Measurements from ENCODE around the gene MAGOH.

The MAGOH gene

GRCh38 chr1:53266038-53266437, 27.7 kb upstream of the MAGOH start:
- ATAC-seq: peak; percentile 70
- TF ChIP-seq ZC3H10 (CRISPR knock-in tag; IDR thresholded peaks at IDR 0.05): no peak
- no peak for TF ChIP-seq GLIS3 (CRISPR knock-in tag; IDR thresholded peaks at IDR 0.05)
- no peak for TF ChIP-seq PPARA (CRISPR knock-in tag; IDR thresholded peaks at IDR 0.05; ENCODE audit: borderline replicate concordance)
- TF ChIP-seq TSHZ2 (CRISPR knock-in tag; IDR thresholded peaks at IDR 0.05): no peak
- no peak for TF ChIP-seq ESRRG (CRISPR knock-in tag; IDR thresholded peaks at IDR 0.05)
- no peak for TF ChIP-seq ZFP3 (CRISPR knock-in tag; IDR thresholded peaks at IDR 0.05)
- TF ChIP-seq ZFP30 (CRISPR knock-in tag; IDR thresholded peaks at IDR 0.05): no peak
- TF ChIP-seq ZNF8 (CRISPR knock-in tag; IDR thresholded peaks at IDR 0.05): no peak
- no peak for TF ChIP-seq OSR1 (CRISPR knock-in tag; IDR thresholded peaks at IDR 0.05)
- TF ChIP-seq CSRNP3 (CRISPR knock-in tag; IDR thresholded peaks at IDR 0.05): no peak
- TF ChIP-seq PATZ1 (CRISPR knock-in tag; IDR thresholded peaks at IDR 0.05; ENCODE audit: borderline replicate concordance): no peak
- no peak for TF ChIP-seq TOX (CRISPR knock-in tag; IDR thresholded peaks at IDR 0.05; ENCODE audit: borderline replicate concordance)
- no peak for TF ChIP-seq ZNF565 (CRISPR knock-in tag; conservative IDR thresholded peaks at IDR 0.05; ENCODE audit: low read depth)
- TF ChIP-seq RARB (CRISPR knock-in tag; IDR thresholded peaks at IDR 0.05): no peak
- TF ChIP-seq CREB5 (CRISPR knock-in tag; IDR thresholded peaks at IDR 0.05; ENCODE audit: low read depth): no peak
- no peak for TF ChIP-seq CSDC2 (CRISPR knock-in tag; IDR thresholded peaks at IDR 0.05)

GRCh38 chr1:53265581-53265980, 27.3 kb upstream of the MAGOH start:
- ATAC-seq: no peak
- TF ChIP-seq ZNF565 (CRISPR knock-in tag; conservative IDR thresholded peaks at IDR 0.05; ENCODE audit: low read depth) (no peak), ARNTL (CRISPR knock-in tag; IDR thresholded peaks at IDR 0.05; ENCODE audit: borderline replicate concordance, low read depth) (no peak), PPARA (CRISPR knock-in tag; IDR thresholded peaks at IDR 0.05; ENCODE audit: borderline replicate concordance) (no peak)

- TF ChIP-seq POU6F1 (CRISPR knock-in tag; IDR thresholded peaks at IDR 0.05; ENCODE audit: borderline replicate concordance, low read depth) (no peak), ZNF565 (CRISPR knock-in tag; conservative IDR thresholded peaks at IDR 0.05; ENCODE audit: low read depth) (no peak), ISL1 (CRISPR knock-in tag; IDR thresholded peaks at IDR 0.05) (no peak), SNAI2 (CRISPR knock-in tag; IDR thresholded peaks at IDR 0.05) (no peak), GLIS3 (CRISPR knock-in tag; IDR thresholded peaks at IDR 0.05) (no peak), PATZ1 (CRISPR knock-in tag; IDR thresholded peaks at IDR 0.05; ENCODE audit: borderline replicate concordance) (no peak), CSRNP3 (CRISPR knock-in tag; IDR thresholded peaks at IDR 0.05) (no peak)
- ATAC-seq: no peak
Measured at GRCh38 chr1:53264048-53264447, 25.7 kb upstream of the MAGOH start.
